Right forelimb (tissue), 1 donor: ENCODE results near the gene CCDC192.

Experiments
- DNase-seq: peaks from one replicate; pipeline ENCODE4 v3.0.0-alpha.2; 2018

Gene CCDC192

DNA sequence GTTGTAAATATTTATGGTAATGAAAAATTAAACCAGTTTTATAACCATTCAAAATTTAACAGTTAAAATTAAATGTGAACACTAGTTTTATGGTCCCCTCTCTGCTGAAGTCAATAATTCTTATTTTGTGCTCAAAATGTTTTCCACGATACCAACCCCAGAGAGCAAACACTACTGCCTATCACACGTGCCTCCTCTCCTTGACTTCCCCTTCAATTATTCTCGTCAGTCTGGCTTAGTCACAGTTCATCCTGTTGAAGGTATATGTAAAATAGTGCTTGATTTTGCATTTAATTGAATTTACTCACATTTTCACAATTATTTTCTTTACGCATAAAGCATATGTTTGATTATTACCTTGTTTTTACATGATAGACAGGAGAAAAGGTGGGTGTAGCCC is 148.8 kb downstream of the CCDC192 start:
- no peak for DNase-seq

DNA sequence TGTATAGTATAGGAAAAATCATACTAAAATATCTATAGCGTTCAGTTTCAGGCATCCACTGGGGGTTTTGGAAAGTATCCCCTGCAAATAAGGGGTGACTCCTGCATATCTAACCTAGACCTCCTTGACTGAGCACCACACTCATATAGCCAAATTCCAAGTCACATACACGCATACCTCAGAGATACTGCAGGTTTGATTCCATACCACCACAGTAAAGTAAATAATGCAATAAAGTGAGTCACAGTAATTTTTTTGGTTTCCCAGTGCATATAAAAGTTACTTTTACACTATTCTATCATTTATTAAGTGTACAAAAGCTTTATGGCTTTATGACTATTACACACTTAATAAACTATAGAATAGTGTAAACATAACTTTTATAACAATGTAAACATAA is 151.3 kb downstream of the CCDC192 start:
- DNase-seq, result no peak

DNA sequence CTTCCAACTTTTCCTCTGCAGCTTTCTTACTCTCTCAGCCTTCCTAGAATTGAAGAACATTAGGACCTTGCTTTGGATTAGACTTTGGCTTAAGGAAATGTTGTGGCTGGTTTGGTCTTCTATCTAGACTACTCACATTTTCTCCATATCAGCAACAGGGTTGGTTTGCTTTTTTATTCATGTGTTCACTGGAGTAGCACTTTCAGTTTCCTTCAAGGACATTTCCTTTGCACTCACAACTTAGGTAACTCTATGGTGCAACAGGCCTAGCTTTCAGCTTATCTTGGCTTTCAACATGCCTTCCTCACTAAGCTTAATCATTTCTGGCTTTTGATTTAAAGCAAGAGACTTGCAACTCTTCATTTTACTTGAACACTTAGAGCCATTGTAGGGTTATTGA is 153.1 kb downstream of the CCDC192 start:
- no peak for DNase-seq

DNA sequence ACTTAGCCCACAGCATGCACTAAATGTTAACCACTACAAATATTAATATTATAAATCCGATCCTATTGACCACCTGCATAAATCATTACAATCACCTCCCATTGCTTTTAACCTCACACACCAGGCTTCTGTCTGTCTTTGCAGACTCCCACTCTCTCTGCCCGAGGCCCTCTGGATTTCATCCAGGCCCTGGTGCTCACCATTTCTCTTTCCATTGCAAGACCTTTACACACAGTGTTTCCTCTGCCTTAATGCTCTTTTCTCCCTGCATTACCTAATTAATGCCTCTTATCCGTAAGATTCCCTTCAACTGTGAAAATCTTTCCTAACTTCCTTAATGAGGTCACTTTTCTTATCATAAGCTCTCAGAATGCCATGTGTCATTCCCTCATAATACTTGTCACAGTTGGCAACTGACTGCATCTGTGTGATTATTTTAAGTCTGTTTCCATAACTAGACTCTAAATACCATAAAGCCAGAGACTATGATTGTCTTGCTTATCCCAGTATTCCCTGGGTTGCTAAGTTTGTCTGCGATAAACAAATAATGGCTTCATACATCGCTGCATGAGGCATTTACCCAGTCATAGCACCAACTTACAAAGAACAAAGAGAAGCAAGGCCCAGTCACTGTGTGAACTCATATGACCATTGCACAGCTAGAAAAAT is 155.1 kb downstream of the CCDC192 start:
- DNase-seq, result no peak

DNA sequence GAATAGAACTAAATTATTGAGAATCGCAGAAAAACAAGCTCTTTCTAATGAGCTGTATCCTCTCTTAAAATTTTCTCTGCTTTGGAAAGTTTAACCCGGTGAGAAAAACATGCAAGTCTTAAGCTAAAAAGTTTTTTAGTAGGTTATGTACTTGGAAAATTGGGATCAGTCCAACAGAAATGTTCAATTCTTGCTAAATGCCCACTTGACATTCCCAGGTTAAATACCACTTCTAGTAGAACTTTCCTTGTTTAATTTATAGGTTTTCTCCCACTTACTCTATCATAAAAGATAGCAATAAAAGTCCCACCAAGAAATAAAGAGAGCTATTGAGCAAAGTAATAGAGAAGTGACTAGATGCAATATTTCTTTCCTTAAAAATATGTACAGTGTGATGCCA is 157.1 kb downstream of the CCDC192 start:
- DNase-seq, result no peak

DNA sequence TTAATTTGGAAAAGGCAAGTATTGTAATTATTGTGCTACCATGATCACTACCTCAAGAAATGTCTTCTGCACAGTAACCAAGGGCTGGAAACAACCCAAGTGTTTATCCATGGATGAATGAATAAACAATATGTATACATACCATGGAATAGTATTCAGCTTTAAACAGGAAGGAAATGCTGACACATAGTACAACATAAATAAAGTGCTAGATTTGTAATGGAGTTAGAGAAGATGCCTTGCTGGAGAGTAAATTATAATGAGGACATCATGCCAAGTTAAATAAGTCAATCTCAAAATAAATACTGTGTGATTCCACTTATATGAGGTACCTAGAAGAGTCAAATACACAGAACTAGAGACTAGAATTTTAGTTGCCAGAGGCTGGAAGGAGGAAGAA is 160.0 kb downstream of the CCDC192 start:
- DNase-seq, result no peak

DNA sequence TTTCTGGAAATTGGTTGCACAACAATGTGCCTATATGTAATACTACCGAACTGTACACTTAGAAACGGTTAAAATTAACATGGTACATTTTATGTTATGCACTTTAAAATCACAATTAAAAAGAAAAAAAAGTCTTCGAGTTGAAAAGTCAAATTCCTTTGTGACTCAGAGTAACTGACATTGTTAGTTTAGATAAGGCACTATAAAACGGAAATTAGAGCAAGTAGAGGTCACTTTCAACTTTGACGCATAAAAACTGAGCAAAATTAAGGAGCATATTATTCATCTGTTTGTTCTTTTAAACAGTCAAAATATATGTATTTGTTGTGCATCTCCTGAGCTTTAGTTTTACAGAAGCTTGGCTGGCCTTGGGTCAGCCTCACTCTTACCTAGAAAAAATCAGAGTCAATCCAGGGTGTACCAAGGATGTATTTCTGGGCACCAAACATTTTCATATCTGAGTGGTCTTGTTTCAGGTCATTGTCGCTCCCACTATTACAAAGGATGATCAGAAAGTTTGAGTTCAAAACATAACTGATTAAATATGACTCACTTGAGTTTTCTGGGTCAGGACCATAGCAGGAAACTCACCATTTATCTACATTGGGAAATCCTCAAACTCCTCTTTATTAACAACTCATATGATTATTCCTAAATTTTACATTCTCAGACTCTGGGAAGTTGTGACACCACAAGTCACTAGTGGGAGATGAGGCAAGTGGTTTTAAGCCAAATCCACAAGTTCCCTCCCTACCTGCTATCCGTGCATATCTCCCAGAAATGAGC is 160.6 kb downstream of the CCDC192 start:
- no peak for DNase-seq

DNA sequence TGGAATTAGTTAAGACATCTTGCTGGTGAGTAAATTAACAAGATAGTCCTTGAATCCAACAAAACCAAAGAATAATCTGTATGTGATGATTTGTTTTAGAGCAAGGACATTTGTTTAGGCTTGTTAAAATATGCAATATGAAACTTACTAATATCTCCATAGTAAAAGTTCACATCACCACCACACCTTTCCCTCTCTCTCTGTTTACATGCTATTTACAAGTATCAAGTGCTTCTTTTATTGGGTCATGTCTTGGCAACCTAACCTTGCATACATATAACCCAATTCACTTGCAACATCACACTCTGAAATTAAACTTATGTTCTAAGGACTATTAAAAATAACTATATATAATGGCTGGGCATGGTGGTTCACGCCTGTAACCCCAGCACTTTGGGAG is 161.3 kb downstream of the CCDC192 start:
- DNase-seq, result no peak

DNA sequence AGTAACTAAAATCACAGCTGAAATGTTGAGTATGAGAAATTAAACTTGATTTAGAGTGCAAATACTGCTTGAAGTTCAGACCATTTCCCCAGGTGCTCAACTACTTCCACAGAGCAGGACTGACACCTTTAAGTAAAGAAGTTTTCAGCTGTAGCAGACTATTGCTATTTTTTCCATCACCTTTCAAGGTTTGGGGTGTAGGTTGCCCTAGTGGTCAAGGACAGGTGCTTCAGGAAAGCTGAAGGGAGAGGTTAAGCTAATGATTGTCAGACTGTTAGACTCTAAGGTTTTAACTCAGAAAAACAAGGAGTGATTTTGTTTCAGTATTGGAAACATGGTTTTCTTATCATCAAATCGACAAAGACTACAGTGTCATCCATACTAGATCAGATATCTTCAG is 162.1 kb downstream of the CCDC192 start:
- DNase-seq, result no peak

DNA sequence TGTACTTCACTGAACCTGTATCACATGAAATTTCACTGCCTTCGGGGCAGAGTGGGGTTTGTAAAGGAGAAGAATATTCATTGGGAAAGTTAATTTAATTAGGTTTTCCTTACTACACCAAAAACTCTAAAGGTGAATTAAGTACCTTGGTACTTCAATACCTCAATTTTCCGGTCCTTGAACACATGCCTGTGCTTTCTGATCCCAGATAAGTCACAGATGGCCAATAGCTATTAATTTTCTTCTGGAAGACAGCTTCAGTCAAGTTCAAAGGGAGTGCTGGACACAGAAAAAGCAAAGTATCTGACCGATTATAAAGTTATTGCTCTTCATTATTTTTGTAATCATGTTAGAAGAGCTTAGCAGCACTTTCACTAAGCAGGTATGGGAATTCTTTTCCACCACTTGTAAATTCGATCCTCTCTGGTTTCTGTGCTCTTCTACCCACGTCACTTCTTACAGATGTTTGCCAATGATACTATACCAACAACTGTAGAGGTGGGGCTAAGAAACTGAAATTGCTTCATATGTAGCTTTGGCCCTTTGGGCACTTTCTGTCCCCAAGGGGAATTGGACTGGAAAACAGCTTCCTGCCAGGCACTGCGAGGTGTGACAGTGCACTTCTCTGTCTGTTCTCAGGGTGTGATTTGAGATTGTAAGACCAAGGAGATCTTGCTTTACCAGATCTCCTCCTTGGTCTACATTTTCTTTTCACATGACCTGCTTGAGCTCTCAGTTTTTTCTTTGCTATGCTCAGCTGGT is 164.0 kb downstream of the CCDC192 start:
- no peak for DNase-seq

DNA sequence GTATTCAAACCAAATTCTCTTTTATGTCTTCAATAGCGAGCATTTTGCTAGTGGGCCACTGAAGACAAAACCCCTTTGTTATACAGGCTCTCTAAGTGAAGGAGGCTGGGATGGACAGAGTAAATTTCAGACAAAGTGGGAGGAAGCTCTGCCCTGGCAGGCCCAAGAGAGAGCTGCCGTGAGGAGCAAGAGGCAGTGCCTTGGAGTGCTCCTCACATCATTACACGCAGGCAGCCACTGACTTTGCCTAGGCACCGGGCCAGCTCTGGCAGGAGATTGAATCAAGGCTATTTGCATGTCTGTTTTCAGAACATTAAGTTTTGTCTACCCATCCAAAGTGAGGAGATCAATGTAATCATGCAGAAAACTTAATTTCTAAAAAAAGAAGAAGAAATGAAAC is 167.7 kb downstream of the CCDC192 start:
- peak; percentile 63 for DNase-seq

DNA sequence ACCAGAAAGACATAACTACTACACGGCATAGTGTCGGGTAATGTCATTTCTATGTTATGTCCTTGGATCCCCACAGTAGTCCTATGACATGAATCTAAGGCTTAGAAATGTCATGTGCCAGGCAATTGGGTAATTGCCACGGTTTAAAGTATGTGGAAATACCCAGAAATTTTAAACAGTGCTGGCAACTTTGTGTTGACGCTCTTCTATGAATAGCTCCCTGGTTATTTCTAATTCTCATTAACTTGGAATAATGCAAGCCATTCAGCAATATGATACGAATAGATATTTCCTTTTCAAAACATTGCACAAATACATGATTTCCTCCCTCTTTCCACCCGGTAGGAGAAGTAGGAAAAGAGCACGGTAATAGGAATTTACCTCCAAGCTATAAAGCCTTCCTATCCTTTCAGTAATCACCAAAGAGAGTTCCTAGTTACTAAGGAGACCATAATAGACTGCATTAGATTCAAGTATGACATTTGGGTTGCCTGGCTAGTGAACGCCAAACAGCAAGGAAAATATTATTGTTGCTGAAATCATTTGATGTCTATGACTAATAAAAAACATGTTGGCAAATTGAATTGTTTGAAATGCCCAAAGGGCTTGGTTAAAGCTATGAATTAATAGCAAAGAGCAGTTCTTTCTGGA is 168.4 kb downstream of the CCDC192 start:
- no peak for DNase-seq

DNA sequence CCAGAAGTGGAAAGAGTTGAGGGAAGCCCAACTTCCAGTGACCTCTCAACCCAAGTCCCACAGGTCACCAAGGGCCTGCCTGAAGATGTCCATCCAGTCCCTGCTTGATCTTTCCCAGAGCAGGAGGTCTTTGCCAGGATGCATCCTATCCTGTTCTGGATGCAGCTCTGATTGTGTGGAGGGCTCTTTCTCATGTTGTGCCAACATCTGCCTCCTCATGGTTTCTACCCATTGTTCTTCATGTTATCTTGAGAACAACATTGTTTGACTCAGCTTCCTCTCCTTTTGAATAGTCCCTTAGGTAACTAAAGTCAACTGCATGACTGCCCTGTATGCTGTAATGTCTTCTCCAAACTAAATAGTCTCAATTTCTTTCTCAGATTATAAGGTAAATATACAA is 169.3 kb downstream of the CCDC192 start:
- no peak for DNase-seq

DNA sequence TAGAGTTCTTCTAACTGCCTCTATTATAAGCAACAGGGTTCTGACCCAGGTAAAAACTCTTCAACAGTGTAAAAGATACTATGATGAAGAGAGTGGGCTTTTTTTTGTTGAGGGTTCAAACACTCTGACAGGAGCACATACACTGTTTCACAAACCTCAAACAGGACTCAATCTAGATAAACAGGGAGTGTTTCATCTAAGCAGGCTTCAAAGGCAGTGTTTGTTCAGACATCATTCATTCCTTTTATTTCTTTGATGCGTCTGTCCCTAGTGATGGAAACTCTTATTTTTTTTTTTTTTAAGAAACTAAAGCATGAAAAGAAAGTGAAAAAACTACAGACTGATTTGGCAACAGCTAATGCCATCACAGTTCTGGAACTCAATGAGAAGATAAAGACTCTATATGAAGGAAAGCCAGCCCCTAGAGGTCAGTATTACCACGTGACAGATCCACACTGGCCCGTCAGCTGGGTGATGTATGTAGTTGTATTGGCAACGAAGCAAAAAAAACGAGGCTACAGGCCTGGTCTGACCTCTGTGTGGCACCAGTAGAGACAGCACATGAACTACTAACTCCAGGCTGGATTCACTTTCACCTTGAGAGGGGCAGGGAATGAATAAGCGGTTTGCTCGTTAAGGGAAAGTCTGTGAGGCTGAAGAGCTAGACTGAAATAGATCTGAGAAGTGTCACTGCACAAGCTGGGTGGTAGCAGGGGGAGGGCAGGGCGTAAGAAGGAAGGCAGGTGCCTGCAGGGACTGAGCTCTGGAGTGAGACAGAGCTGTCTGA is 172.2 kb downstream of the CCDC192 start:
- peak; percentile 59 for DNase-seq

DNA sequence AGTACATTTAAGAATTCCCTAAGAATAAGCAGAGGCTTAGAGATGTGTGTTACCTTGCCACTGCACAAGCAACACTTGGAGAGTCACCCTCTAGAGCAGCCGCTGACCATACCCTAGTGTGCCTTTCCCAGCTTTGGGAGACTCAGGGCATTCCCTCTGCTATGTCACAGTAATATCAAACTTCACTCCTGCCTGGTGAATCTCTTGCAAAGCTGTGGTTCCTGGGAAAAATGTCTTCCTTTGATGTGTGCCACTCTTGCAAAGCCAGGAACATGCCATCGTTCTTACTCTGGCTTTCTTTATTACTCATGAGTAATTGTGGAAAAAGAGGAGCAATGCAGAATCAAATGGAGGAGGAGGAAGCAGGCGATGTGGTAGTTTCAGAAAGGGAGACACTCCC is 173.2 kb downstream of the CCDC192 start:
- no peak for DNase-seq

DNA sequence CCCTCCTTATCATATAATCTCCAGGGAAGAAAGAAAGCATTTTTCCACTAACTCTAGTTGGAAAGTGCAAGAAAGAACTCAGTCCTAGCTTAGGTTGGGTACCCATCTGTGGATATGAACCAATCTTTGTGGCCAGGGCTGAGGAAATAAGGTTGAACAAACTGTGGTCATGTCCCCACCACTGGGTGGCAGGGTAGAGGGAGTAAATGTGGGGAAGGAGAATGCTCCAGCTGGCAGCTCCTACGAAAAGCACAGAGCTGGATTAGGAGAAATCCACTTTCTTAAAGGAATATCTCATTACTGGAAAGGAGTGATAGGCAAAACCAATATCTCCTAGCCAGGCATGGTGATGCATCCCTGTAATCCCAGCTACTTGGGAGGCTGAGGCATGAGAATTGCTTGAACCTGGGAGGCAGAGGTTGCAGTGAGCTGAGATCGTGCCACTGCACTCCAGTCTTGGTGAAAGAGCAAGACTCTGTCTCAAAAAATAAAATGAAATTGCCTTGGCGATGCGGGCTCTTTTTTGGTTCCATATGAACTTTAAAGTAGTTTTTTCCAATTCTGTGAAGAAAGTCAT is 175.1 kb downstream of the CCDC192 start:
- no peak for DNase-seq

DNA sequence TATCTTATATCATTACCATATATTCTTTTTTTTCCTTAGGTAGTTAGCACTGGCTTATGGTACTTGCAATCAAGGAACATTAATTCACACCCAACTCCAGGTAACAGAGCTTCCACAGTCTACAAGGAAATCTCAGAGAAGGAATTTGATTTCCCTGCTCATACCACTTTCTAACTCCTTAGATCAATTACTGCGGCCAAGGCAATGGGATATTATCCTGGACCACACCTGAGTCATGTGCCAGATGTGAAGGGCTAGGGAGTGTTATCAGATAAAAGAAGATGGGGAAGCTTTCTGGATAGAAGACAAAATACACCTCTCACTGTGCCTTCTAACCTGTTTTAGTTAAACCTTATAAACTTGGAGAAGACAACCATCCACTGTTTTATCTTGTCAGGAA is 181.2 kb downstream of the CCDC192 start:
- DNase-seq, result no peak

DNA sequence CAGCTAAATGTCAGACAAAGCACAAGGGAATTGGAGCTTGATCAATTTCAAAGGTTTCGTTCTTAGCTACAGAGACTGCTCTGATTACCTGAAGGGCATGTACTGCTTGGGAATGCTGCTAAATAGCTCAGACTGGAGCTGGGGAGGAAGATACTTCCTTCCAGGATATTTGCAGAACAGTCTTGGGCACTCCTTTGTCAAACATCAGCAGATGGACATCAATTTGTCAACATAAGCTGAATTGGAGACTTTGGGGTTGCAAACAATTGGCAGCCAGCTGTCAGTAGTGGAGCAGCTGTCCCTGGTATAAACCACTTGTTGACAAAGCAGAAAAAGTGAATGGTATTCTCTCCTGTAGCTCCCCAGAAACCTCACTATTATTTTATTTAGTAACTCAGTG is 182.0 kb downstream of the CCDC192 start:
- DNase-seq, result no peak

DNA sequence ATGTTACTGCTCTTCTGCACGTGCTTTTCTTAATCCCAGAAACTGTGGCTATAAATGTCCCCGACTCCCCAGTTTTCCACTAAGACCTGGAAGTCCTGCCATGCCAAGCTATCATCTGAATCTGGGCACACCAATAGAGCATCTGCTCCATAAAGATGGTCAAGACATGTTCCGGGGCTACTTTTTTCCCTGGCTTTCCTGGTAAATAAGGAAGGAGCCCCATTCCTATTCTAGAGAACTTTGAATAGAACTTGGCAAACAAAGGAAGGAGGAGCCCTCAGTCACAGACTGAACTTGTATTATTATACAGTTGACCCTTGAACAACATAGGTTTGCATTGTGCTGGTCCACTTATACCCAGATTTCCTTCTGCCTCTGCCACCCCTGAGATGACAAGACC is 182.9 kb downstream of the CCDC192 start:
- DNase-seq, result no peak

DNA sequence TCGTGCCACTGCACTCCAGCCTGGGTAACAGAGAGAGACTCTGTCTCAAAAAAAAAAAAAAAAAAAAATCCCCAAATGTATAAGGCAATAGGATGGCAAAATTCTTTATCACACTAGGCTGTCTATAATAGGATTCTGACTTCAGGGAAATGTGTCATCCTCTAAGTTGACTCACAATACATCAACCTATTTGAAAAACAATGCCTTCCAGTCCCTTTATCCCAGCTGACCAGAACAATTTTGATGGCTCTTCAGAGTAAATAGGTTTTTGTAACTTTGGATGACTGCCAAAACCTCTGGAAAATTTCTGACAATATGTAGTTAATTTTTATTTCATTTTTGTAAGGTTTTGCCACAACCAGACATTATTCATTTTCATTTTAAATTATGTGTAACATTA is 184.1 kb downstream of the CCDC192 start:
- DNase-seq, result no peak

DNA sequence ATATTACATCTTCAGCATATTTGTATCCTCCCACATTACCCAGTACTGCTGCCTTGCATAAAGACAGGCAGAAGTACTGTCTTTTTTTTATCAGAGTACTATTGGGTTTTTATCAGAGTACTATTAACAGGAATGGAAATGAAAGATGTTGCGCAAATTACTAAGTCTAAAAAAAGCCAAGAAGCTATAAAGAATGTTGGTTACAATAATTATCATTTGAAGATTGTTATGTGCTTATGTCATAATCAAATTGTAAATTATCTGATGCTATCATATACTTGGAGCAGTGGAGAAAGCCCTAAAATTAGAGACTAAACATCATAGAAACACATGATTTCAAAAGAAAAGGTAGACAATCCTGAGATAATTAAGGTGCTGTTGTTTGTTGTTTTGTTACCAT is 188.8 kb downstream of the CCDC192 start:
- no peak for DNase-seq
